Breast epithelium (tissue), 4 donors: Measurements from ENCODE around the gene SHC3. TPM values are rescaled to one million over a fixed set of nuclear protein-coding genes. Genes with fewer than 3 reads are reported as not detected.

Experiments
- DNase-seq, 2 donors: peaks; one replicate each; pipeline ENCODE4 v3.0.0-alpha.2; 2019; ENCODE audit warnings: low spot score in 2 of 2
- H3K27ac ChIP-seq, 2 donors: fragments of 200-600 bp; sonication (generic) in 1 of 2; one replicate each; pipeline ENCODE4 v1.5.1; 2016 to 2019; ENCODE audit warnings: mild to moderate bottlenecking in 1 of 2
- H3K27me3 ChIP-seq, 2 donors: fragments of 200-600 bp; sonication (generic) in 1 of 2; one replicate each; pipeline versions ENCODE4 v1.5.1 to v1.6.0; 2017 to 2019; ENCODE audit warnings: control low read depth in 1 of 2, mild to moderate bottlenecking in 1 of 2
- H3K36me3 ChIP-seq: fragments of 200-600 bp; one replicate; pipeline ENCODE4 v1.5.1; 2019
- H3K4me1 ChIP-seq, 2 donors: fragments of 200-600 bp; sonication (generic); one replicate each; pipeline ENCODE4 v1.5.1; 2016 to 2019; ENCODE audit warnings: control low read depth in 1 of 2
- H3K4me3 ChIP-seq, 3 donors: fragments of 200-600 bp; sonication (generic); 1 replicate in 2 of 3; 2 replicates in 1 of 3; pipeline ENCODE4 v1.5.1; 2016 to 2019; ENCODE audit warnings: mild to moderate bottlenecking in 3 of 3, moderate library complexity in 2 of 3
- H3K9me3 ChIP-seq, 2 donors: fragments of 200-600 bp; sonication (generic) in 1 of 2; one replicate each; pipeline ENCODE4 v1.5.1; 2016 to 2019; ENCODE audit warnings: control low read depth in 1 of 2
- POLR2A ChIP-seq: fragments of 450-650 bp; IDR thresholded peaks from one replicate; pipeline ENCODE4 v1.6.1; 2016; ENCODE audit warnings: antibody characterized with exemption, mild to moderate bottlenecking, moderate library complexity
- POLR2AphosphoS5 ChIP-seq, 3 donors: sonication (generic); formaldehyde crosslinking; IDR thresholded peaks; one replicate each; pipeline ENCODE4 v1.6.1; 2017; ENCODE audit warnings: antibody characterized with exemption in 3 of 3
- intact Hi-C: fragments of 100-400 bp; cut with DNase I; formaldehyde crosslinking; loops from one replicate; pipeline ENCODE4 v1.15.1; 2023; ENCODE audit warnings: low total_unique reads
- total RNA-seq, 3 donors: library from RNA; depleted of rRNA; stranded (reverse); fragments of >200 nt; gene quantifications; one replicate each; pipeline ENCODE4 v1.1.0, GENCODE V29; 2016
- TF ChIP-seq, protein P1 (sequence below), 3 donors: fragments of 450-650 bp; IDR thresholded peaks; one replicate each; pipeline ENCODE4 v1.5.1; 2016 to 2017; ENCODE audit warnings: antibody characterized with exemption in 3 of 3, mild to moderate bottlenecking in 3 of 3, moderate library complexity in 3 of 3

Gene SHC3
- total RNA-seq, 3 donors from 2014 or later: 1.0 to 6.7 (median 2.3) TPM

DNA sequence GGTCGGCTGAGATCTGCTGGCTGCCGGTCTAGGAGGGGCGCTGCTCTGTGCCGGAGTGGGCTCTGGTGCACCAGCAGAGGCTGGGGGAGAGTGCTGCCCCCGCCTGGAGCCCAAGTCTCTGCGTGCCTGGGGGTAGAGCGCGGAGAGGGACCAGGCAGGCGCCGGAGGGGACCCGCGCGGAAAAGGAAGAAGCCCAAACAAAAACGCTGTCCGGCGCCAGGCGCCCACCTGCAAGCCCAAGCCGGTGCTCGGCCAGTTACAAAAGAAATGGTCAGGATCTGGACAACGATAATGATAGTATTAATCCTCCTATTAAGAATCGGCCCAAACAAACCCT is 187.9 kb downstream of the SHC3 start:
- Histone ChIP-seq H3K27ac (peak overlapping the region; percentile 65 to 70), H3K4me1 (peaks cover 0 to 3% of the 10 kb centered on the region in 2 donors), H3K9me3 (no peaks in the 10 kb centered on the region), H3K27me3 (no peaks in the 10 kb centered on the region), H3K4me3 (peak overlapping the region; percentile 63 to 77 (median 70)), H3K36me3 (no peaks in the 10 kb centered on the region)
- intact Hi-C loops: no loop called here
- no peak for DNase-seq
- TF ChIP-seq POLR2AphosphoS5 (IDR thresholded peaks at IDR 0.05): no peak
- TF ChIP-seq POLR2A: no peak
- TF ChIP-seq, protein P1, sequence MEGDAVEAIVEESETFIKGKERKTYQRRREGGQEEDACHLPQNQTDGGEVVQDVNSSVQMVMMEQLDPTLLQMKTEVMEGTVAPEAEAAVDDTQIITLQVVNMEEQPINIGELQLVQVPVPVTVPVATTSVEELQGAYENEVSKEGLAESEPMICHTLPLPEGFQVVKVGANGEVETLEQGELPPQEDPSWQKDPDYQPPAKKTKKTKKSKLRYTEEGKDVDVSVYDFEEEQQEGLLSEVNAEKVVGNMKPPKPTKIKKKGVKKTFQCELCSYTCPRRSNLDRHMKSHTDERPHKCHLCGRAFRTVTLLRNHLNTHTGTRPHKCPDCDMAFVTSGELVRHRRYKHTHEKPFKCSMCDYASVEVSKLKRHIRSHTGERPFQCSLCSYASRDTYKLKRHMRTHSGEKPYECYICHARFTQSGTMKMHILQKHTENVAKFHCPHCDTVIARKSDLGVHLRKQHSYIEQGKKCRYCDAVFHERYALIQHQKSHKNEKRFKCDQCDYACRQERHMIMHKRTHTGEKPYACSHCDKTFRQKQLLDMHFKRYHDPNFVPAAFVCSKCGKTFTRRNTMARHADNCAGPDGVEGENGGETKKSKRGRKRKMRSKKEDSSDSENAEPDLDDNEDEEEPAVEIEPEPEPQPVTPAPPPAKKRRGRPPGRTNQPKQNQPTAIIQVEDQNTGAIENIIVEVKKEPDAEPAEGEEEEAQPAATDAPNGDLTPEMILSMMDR (IDR thresholded peaks at IDR 0.05): no peak

GRCh38 chr9:88990041-88990728 is 188.4 kb downstream of the SHC3 start:
- Histone ChIP-seq H3K9me3 (no peaks in the 10 kb centered on the region), H3K4me1 (peaks cover 0 to 3% of the 10 kb centered on the region in 2 donors), H3K27ac (peak overlapping the region in 1 of 2 donors; percentile 59), H3K27me3 (no peaks in the 10 kb centered on the region), H3K36me3 (no peaks in the 10 kb centered on the region), H3K4me3 (peak overlapping the region in 2 of 3 donors; percentile 70 to 77)
- DNase-seq: no peak
- TF ChIP-seq, protein P1 (IDR thresholded peaks at IDR 0.05): no peak
- TF ChIP-seq POLR2AphosphoS5 (IDR thresholded peaks at IDR 0.05) (no peak), POLR2A (no peak)
- intact Hi-C loops: no loop called here

DNA sequence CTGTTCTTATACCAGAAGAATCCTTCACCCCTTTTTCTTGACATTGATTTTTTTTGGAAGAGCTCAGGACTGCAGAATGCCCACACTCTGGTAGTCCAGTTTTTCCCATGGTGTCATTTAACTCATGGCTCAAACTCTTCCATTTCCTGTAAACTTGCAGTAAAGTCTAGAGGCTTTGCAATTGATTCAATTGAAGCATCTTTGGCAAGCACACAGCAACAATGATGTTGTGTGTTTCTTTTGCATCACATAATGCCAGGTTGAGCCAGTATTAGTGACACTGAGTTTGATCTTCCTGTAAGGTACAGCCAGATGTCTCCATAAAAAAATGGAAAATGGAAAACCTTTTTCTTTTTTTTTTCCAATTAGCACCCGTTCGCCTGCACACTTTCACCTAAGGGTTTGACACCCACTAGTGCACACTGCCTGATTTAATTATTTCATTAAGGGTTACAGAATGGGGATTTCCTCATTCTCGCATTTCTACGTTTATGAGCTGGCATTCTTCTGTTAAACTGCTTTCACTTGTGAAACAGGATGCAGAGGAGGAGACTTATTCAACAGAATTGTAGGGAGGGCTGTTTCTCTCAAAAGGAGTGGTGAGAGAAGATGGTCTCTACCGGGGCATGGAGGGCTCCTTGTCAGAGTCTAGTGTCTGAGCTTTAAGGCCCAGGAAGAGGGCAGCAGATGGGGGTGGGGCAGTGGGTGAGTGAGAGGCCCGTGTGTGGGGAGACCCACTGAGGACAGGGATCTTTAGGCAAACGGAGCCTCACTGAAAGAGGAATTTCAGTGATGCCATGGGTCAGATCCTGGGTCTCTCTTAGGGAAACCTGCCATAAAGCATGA is 189.6 kb downstream of the SHC3 start:
- no peaks in the 10 kb centered on the region for H3K9me3 ChIP-seq
- TF ChIP-seq POLR2A: no peak
- TF ChIP-seq POLR2AphosphoS5 (IDR thresholded peaks at IDR 0.05): no peak
- TF ChIP-seq, protein P1 (IDR thresholded peaks at IDR 0.05): no peak
- no peaks in the 10 kb centered on the region for H3K36me3 ChIP-seq
- H3K4me3 ChIP-seq: no peak overlapping the region
- no peak for DNase-seq
- intact Hi-C loops: no loop called here
- no peaks in the 10 kb centered on the region for H3K27me3 ChIP-seq
- peak overlapping the region; percentile 6 to 59 for H3K27ac ChIP-seq
- no peaks in the 10 kb centered on the region for H3K4me1 ChIP-seq

- Histone ChIP-seq H3K36me3 (no peaks in the 10 kb centered on the region), H3K4me1 (no peaks in the 10 kb centered on the region), H3K4me3 (no peak overlapping the region), H3K27ac (no peak overlapping the region), H3K27me3 (no peaks in the 10 kb centered on the region), H3K9me3 (no peaks in the 10 kb centered on the region)
- DNase-seq: no peak
- intact Hi-C loops: no loop called here
- TF ChIP-seq POLR2A (no peak), POLR2AphosphoS5 (IDR thresholded peaks at IDR 0.05) (no peak)
- TF ChIP-seq, protein P1 (IDR thresholded peaks at IDR 0.05): no peak
Observed at GRCh38 chr9:88987661-88988060, 191.0 kb downstream of the SHC3 start.

GRCh38 chr9:88986776-88987175 is 191.8 kb downstream of the SHC3 start:
- intact Hi-C loops: no loop called here
- Histone ChIP-seq H3K4me3 (no peak overlapping the region), H3K27ac (no peak overlapping the region), H3K4me1 (no peaks in the 10 kb centered on the region), H3K9me3 (no peaks in the 10 kb centered on the region), H3K27me3 (no peaks in the 10 kb centered on the region), H3K36me3 (no peaks in the 10 kb centered on the region)
- no peak for DNase-seq
- no peak for TF ChIP-seq POLR2A
- TF ChIP-seq POLR2AphosphoS5 (IDR thresholded peaks at IDR 0.05): no peak
